Forelimb muscle (tissue), 1 donor: ENCODE data around the gene CRTC1. TPM values are rescaled to one million over a fixed set of nuclear protein-coding genes. Genes with fewer than 3 reads are reported as not detected.

ENCODE experiments used
- DNase-seq: peaks from one replicate; pipeline ENCODE4 v3.0.0-alpha.2; 2013; ENCODE audit warnings: low read depth
- polyA plus RNA-seq: library from polyadenylated mRNA; unstranded; fragments of 120-200 nt; gene quantifications from one replicate; pipeline ENCODE4 v1.2.1, GENCODE V29; 2013; ENCODE audit not compliant: insufficient read length

CRTC1 gene
- polyA plus RNA-seq, 1 donor = 15.2 TPM

DNA sequence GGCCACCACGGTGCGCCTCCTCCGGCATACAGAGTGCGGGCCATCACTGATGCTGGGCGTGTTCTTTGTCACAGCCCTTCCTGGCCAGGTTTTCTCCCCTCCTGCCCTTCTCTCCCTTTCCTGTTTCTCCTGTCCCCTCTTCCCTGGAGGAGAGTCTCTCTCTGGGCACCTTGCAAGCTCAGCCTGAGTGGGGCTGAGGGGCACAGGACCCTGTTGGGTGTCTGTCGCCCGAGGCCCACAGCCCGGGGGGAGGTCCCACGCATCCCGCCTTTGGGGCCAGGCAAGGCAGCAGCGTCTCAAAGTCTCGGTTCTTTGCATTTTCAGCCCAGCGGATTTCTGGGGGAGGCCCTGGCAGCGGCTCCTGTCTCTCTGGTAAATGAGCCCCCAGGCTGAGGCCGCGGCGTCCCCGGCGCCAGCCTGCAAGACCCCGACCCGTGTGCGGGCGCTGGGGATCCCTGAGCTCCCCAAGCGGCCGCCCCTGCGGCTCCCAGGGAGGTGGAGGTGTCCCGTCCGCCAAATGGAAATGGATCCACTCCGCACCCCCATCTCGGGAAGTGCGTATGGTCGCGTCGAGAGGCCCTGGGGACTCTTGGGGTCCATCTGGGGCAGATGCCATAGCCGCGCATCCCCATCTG lies 60.4 kb downstream of the CRTC1 start:
- DNase-seq = no peak

GRCh38 chr19:18745012-18745735 lies 61.7 kb downstream of the CRTC1 start:
- no peak for DNase-seq

DNA sequence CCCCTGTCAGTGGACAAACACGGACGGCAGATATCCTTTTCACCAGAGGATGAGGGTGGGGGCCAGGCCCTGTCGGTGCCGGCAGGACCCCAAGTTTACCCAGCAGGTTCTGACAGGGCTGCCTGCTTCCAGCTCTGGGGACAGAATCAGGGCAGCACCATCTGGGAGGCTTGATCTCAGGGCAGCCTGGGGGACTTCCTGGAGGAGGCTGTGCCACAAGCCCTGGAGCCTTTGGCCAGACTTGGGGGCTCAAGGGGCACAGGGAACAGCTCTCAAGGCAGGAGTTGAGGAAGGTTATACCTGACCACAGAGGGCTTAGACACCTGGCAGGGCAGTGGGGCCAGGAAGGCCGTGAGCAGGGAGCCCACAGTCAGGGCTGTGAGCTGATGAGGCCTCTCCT lies 62.5 kb downstream of the CRTC1 start:
- no peak for DNase-seq

- DNase-seq = no peak
Observed at GRCh38 chr19:18746401-18747325, 63.2 kb downstream of the CRTC1 start.

DNA sequence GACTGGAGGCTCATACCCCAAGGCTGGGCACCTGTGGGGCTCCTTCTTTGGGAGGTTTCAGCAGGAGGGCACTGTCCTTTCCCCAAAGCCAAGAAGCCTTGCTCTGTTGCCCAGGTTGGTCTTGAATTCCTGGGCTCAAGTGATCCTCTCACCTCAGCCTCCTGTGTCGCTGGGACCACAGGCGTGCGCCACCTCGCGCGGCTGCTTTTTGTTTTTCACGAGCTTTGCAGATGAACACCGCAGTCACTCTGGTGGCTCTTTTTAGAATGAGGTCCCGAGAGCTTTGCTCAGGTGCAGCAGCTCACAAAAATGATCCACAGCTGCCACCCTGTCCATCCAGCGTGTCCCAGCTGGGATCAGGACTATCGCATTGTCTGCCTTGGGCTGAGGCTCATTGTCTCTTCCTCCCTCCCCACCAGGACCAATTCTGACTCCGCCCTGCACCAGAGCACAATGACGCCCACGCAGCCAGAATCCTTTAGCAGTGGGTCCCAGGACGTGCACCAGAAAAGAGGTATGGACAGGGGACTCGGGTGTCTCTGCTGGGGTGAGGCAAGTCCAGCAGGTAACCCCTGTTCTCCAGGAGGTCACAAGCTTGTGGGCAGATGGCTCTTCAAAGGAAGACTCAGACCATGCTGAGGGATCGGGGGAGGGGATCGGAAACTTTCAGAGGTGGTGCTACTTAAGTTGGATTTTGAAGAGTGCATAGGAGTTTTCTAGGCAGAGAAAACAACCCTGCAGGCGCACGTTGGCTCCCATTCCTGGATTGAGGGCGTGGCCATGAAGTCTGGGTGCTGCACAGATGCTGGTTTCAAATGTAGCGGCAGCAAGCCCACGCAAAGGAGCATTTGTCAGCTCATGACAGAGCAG lies 66.1 kb downstream of the CRTC1 start:
- DNase-seq = no peak

GRCh38 chr19:18750295-18750970 lies 67.0 kb downstream of the CRTC1 start:
- no peak for DNase-seq

GRCh38 chr19:18751571-18751970 lies 68.1 kb downstream of the CRTC1 start:
- DNase-seq = no peak

DNA sequence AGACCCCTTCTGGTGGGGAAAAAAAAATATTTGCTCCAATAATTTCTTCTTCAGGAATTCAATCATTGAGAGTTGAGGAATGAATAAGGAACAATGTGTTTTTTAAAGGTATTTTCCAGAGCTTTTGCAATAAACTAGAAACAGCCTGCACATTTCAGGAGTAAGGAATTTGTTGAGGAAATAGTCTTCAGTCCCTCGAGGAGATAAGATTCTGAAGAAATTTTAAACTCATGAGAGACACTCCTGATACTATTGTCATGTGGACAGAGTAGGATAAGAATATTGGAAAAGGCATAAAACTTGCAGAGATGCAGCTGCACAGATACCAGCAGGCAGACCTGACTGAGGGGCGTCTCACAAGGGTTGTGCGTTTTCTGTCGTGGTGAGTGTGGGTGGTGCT lies 71.0 kb downstream of the CRTC1 start:
- DNase-seq = no peak

GRCh38 chr19:18756896-18757295 lies 73.4 kb downstream of the CRTC1 start:
- DNase-seq = no peak

- no peak for DNase-seq
Observed at GRCh38 chr19:18759304-18759994, 76.0 kb downstream of the CRTC1 start.

GRCh38 chr19:18759995-18760426 lies 76.5 kb downstream of the CRTC1 start:
- no peak for DNase-seq

DNA sequence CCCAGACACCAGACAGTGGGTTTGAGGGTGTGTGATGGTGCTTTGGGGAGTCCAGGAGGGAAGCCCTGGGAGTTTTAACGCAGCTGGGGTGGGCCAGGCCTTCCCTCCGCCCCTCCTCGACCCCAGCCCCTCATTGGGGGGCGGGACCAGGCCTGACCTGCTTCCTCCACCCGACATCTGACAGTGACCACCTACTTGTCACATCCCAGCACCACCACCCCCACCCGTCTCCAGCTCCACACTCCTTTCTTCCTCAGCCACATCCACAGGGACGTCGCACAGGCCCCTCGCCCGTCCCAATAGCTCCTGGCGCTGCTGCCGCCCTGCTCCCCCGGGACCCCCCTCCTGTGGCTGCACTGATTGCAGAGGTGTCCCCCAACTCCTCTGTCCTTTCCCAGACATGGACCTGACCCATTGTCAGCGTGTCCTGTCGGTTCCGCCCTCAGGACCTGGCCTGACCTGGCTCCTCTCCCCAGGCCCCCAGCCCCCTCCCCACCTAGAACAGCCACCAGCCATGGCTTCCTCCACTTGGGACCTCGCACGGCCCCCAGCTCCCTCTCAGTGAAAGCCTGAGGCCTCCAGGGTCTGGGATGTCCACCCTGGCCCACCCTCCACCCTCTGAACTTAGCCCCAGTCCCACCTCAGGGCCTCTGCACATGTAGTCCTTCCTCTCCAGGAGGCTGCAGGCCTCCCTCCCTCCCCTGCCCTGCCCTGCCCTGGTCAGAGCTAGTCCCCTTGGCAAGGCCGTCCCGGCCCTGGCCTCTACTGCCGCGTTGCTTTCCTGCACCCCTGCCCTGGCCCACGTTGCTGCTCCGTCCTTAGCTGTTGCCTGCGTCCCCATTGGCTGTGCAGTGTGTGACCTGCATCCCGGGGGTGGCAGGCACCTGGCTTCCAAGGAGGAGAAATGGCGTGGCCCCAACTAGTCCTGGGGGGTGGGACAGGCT lies 77.2 kb downstream of the CRTC1 start:
- DNase-seq = no peak

DNA sequence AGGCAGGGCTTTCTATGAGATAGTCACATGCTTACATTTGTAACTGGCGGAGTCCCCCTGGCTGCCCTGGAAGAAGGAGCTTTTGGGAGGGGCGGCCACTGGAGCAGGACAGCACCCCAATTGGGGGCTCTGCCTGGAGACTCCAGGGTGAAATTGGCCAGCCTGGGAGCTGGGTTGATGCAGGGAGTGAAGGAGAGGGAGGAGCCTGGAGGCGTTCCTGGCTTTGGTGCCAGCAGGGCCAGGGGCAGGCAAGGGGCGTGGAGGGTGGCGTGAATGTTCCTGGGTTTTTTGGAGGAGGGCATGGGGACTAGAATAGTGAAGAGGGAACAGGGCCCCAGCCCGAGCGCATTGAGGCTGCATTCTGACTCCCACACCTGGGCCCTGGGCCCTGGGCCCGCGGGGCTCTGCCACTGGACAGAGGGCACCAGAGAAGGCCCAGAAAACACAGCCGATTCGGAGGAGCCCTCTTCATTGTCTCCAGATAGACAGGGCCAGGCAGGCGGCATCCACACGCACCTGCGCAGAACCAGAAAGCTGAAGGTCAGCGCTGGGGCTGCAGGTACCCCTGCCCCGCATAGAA lies 78.1 kb downstream of the CRTC1 start:
- no peak for DNase-seq

DNA sequence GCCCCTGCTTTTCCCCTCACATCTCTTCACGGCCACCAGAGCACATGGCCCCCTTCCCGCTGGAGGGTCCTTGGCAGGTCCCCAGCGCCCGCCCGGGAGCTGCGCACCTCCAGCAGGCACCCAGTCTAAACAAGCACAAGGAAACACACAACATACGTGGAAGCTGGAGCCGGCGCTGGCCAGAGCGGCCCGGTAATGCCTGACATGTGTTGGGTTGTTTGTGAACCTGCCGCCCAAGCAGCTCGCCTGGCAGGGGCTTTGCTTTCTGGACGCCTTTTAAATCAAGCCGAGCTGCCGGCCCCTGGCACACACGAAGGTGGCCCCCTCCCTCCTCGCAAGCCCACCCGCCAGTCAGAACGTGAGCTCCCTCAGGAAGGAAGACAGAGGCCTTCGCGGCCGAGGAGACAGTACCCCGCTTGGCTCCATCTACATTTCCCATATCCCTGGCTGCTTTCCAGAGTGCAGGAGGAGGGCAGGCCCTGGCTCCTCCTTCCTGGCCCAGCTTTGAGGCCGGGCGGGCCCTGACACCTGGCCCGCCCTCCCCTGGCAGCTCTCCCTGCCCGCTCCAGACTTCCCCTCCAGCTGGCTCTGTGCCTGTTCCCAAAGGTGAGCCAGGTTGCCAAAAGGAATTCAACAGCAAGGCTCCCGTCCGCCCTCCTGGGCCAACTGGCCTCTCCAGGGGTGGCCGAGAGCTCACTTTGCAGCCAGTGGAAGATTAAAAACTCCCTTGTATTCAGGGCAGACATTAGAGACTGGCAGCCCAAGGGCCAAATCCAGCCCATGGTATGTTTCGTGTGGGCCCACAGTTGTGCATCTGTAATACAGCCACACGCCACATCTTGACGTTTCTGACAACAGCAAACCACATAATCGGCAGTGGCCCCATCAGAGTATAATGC lies 78.9 kb downstream of the CRTC1 start:
- no peak for DNase-seq

- no peak for DNase-seq
Observed at GRCh38 chr19:18763674-18764590, 80.5 kb downstream of the CRTC1 start.

DNA sequence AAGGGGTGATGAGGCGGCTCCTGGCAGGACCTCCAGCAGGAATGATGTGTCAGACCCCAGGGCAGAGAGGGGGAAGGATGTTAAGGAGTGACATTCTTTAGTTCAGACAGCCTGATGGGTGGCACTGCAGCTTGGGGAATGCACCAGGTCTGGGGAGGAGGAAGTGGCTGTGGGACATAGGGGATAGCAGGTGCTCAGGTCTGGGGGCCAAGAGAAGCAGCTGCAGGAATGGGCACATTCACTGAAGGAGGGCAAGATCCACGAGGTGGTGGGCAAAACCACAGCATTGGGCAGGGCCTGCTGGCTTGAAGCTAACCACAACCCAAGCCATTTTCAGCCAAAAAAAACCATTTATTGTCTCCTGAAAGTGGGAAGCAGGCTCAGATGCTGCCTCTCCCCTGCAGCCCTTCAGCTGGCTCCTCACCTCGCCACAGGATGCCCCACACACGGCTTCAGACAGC lies 81.1 kb downstream of the CRTC1 start:
- DNase-seq = no peak
